ENCODE results near the gene NEUROG2. TPM values are rescaled to one million over a fixed set of nuclear protein-coding genes. Genes with fewer than 3 reads are reported as not detected.

NEUROG2 gene
- total RNA-seq, 1 experiment from 2014 or later: not detected

GRCh38 chr4:112562254-112562879 is 46.4 kb upstream of the NEUROG2 start:
- ChIA-PET POLR2A (ENCODE audit: low non-redundant PET) (no interaction called here), CTCF (no interaction called here)
- no peaks in the 10 kb centered on the region for H3K36me3 ChIP-seq (ENCODE audit: insufficient read depth, low read length, poor library complexity, severe bottlenecking)
- H3K9me3 ChIP-seq (ENCODE audit: low read depth, low read length, poor library complexity, severe bottlenecking): no peaks in the 10 kb centered on the region
- TF ChIP-seq CTCF (conservative IDR thresholded peaks at IDR 0.05; ENCODE audit: low read depth, low read length): no peak
- no peak for TF ChIP-seq EZH2 (IDR thresholded peaks at IDR 0.05; ENCODE audit: borderline replicate concordance, low read depth, low read length, poor library complexity, severe bottlenecking)
- no peaks in the 10 kb centered on the region for H3K4me1 ChIP-seq (ENCODE audit: insufficient read depth, low read length, poor library complexity, severe bottlenecking)
- no peaks in the 10 kb centered on the region for H3K27me3 ChIP-seq (replicated peaks; ENCODE audit: insufficient read depth, low read depth, low read length, poor library complexity)
- BruUV-seq (replicated peaks): no TSS peak
- no peak overlapping the region for H3K4me3 ChIP-seq (ENCODE audit: low read depth, low read length, poor library complexity, severe bottlenecking)
- intact Hi-C loops (cut with micrococcal nuclease; ENCODE audit: unreplicated experiment): no loop called here
- no peak for DNase-seq (ENCODE audit: low spot score)
- no peak overlapping the region for H3K27ac ChIP-seq (ENCODE audit: low read depth, low read length, poor library complexity, severe bottlenecking)

GRCh38 chr4:112560084-112560483 is 44.1 kb upstream of the NEUROG2 start:
- no peak overlapping the region for H3K4me3 ChIP-seq (ENCODE audit: low read depth, low read length, poor library complexity, severe bottlenecking)
- H3K9me3 ChIP-seq (ENCODE audit: low read depth, low read length, poor library complexity, severe bottlenecking): no peaks in the 10 kb centered on the region
- no peak for DNase-seq (ENCODE audit: low spot score)
- BruUV-seq (replicated peaks): no TSS peak
- CTCF ChIA-PET: no interaction called here
- no peaks in the 10 kb centered on the region for H3K27me3 ChIP-seq (replicated peaks; ENCODE audit: insufficient read depth, low read depth, low read length, poor library complexity)
- TF ChIP-seq CTCF (conservative IDR thresholded peaks at IDR 0.05; ENCODE audit: low read depth, low read length) (no peak), EZH2 (IDR thresholded peaks at IDR 0.05; ENCODE audit: borderline replicate concordance, low read depth, low read length, poor library complexity, severe bottlenecking) (no peak)
- POLR2A ChIA-PET (ENCODE audit: low non-redundant PET): interaction anchor here (0.6 to 0.7 kb wide), 2 partner anchors 34 to 219 kb away, joined by 3 to 10 read pairs; no protein-coding TSS in a partner anchor
- no peaks in the 10 kb centered on the region for H3K4me1 ChIP-seq (ENCODE audit: insufficient read depth, low read length, poor library complexity, severe bottlenecking)
- intact Hi-C loops (cut with micrococcal nuclease; ENCODE audit: unreplicated experiment): no loop called here
- H3K27ac ChIP-seq (ENCODE audit: low read depth, low read length, poor library complexity, severe bottlenecking): no peak overlapping the region
- no peaks in the 10 kb centered on the region for H3K36me3 ChIP-seq (ENCODE audit: insufficient read depth, low read length, poor library complexity, severe bottlenecking)

- H3K9me3 ChIP-seq (ENCODE audit: low read depth, low read length, poor library complexity, severe bottlenecking): no peaks in the 10 kb centered on the region
- H3K4me3 ChIP-seq (ENCODE audit: low read depth, low read length, poor library complexity, severe bottlenecking): no peak overlapping the region
- no TSS peak for BruUV-seq (replicated peaks)
- no peaks in the 10 kb centered on the region for H3K4me1 ChIP-seq (ENCODE audit: insufficient read depth, low read length, poor library complexity, severe bottlenecking)
- intact Hi-C loops (cut with micrococcal nuclease; ENCODE audit: unreplicated experiment): no loop called here
- H3K27ac ChIP-seq (ENCODE audit: low read depth, low read length, poor library complexity, severe bottlenecking): no peak overlapping the region
- H3K27me3 ChIP-seq (replicated peaks; ENCODE audit: insufficient read depth, low read depth, low read length, poor library complexity): no peaks in the 10 kb centered on the region
- POLR2A ChIA-PET (ENCODE audit: low non-redundant PET): no interaction called here
- CTCF ChIA-PET: no interaction called here
- no peaks in the 10 kb centered on the region for H3K36me3 ChIP-seq (ENCODE audit: insufficient read depth, low read length, poor library complexity, severe bottlenecking)
- TF ChIP-seq CTCF (conservative IDR thresholded peaks at IDR 0.05; ENCODE audit: low read depth, low read length) (no peak), EZH2 (IDR thresholded peaks at IDR 0.05; ENCODE audit: borderline replicate concordance, low read depth, low read length, poor library complexity, severe bottlenecking) (no peak)
- no peak for DNase-seq (ENCODE audit: low spot score)
Observed at GRCh38 chr4:112559053-112559452, 43.1 kb upstream of the NEUROG2 start.
